Measurements from ENCODE around the gene CAMTA1.

The CAMTA1 gene

GRCh38 chr1:6976044-6976375 is 190.8 kb downstream of the CAMTA1 start:
- no peak for DNase-seq (ENCODE audit: low read depth in 3 of 3)

GRCh38 chr1:6979003-6979613 is 193.9 kb downstream of the CAMTA1 start:
- DNase-seq (ENCODE audit: low read depth in 3 of 3), result no peak

GRCh38 chr1:6981595-6981994 is 196.3 kb downstream of the CAMTA1 start:
- DNase-seq (ENCODE audit: low read depth in 3 of 3), result no peak

GRCh38 chr1:6982443-6982842 is 197.2 kb downstream of the CAMTA1 start:
- no peak for DNase-seq (ENCODE audit: low read depth in 3 of 3)

GRCh38 chr1:6982860-6983259 is 197.6 kb downstream of the CAMTA1 start:
- no peak for DNase-seq (ENCODE audit: low read depth in 3 of 3)

- DNase-seq (ENCODE audit: low read depth in 3 of 3), result no peak
Measured at GRCh38 chr1:6984536-6984935, 199.3 kb downstream of the CAMTA1 start.

- no peak for DNase-seq (ENCODE audit: low read depth in 3 of 3)
Measured at GRCh38 chr1:6984986-6985385, 199.7 kb downstream of the CAMTA1 start.

- no peak for DNase-seq (ENCODE audit: low read depth in 3 of 3)
Measured at GRCh38 chr1:6985549-6986276, 200.5 kb downstream of the CAMTA1 start.

- DNase-seq (ENCODE audit: low read depth in 3 of 3), result no peak
Measured at GRCh38 chr1:6986281-6986680, 201.0 kb downstream of the CAMTA1 start.

- no peak for DNase-seq (ENCODE audit: low read depth in 3 of 3)
Measured at GRCh38 chr1:6987940-6988339, 202.7 kb downstream of the CAMTA1 start.

GRCh38 chr1:6988796-6989195 is 203.5 kb downstream of the CAMTA1 start:
- no peak for DNase-seq (ENCODE audit: low read depth in 3 of 3)

GRCh38 chr1:6989212-6990159 is 204.2 kb downstream of the CAMTA1 start:
- no peak for DNase-seq (ENCODE audit: low read depth in 3 of 3)

GRCh38 chr1:6991266-6991665 is 206.0 kb downstream of the CAMTA1 start:
- DNase-seq (ENCODE audit: low read depth in 3 of 3), result no peak

GRCh38 chr1:6995789-6996188 is 210.5 kb downstream of the CAMTA1 start:
- DNase-seq (ENCODE audit: low read depth in 3 of 3), result no peak

- no peak for DNase-seq (ENCODE audit: low read depth in 3 of 3)
Measured at GRCh38 chr1:6996371-6996770, 211.1 kb downstream of the CAMTA1 start.

GRCh38 chr1:6996866-6997265 is 211.6 kb downstream of the CAMTA1 start:
- DNase-seq (ENCODE audit: low read depth in 3 of 3), result no peak

- DNase-seq (ENCODE audit: low read depth in 3 of 3), result no peak
Measured at GRCh38 chr1:6998267-6998666, 213.0 kb downstream of the CAMTA1 start.

- no peak for DNase-seq (ENCODE audit: low read depth in 3 of 3)
Measured at GRCh38 chr1:6999826-7000225, 214.6 kb downstream of the CAMTA1 start.

- no peak for DNase-seq (ENCODE audit: low read depth in 3 of 3)
Measured at GRCh38 chr1:7000720-7001119, 215.5 kb downstream of the CAMTA1 start.

GRCh38 chr1:7002728-7003127 is 217.5 kb downstream of the CAMTA1 start:
- no peak for DNase-seq (ENCODE audit: low read depth in 3 of 3)

- no peak for DNase-seq (ENCODE audit: low read depth in 3 of 3)
Measured at GRCh38 chr1:7003676-7004075, 218.4 kb downstream of the CAMTA1 start.

GRCh38 chr1:7004181-7004580 is 218.9 kb downstream of the CAMTA1 start:
- DNase-seq (ENCODE audit: low read depth in 3 of 3), result no peak

- no peak for DNase-seq (ENCODE audit: low read depth in 3 of 3)
Measured at GRCh38 chr1:7005762-7006161, 220.5 kb downstream of the CAMTA1 start.

All from stimulated activated CD4-positive, alpha-beta T cell treated with anti-CD3 and anti-CD28 coated beads, TNF-alpha, amount 100 ng/mL, for 4 hours (primary cell).